ENCODE measurements around the gene GRM3.

GRCh38 chr7:86706406-86706805 is 62.7 kb downstream of the GRM3 start:
- no peak for TF ChIP-seq CTCF (conservative IDR thresholded peaks at IDR 0.05; ENCODE audit: low read length)
- TF ChIP-seq EZH2phosphoT487 (IDR thresholded peaks at IDR 0.05; ENCODE audit: borderline replicate concordance, low read depth, low read length) = no peak

Data from OCI-LY7 (cell line).